SK-N-SH treated with all-trans-retinoic acid at 6 μM for 48 hours (cell line): ENCODE measurements around the gene PLCB4.

ENCODE experiments used
- BACH2 ChIP-seq: fragments of 250-450 bp; sonication (Bioruptor Pico); IDR thresholded peaks from 2 replicates; pipeline ENCODE4 v1.9.0; 2021; ENCODE audit warnings: mild to moderate bottlenecking, borderline replicate concordance
- CREB5 ChIP-seq: fragments of 250-450 bp; sonication (Bioruptor Pico); IDR thresholded peaks from 2 replicates; pipeline ENCODE4 v1.5.1; 2020; ENCODE audit warnings: low read depth, mild to moderate bottlenecking, moderate library complexity
- CSRNP3 ChIP-seq: fragments of 250-450 bp; sonication (Bioruptor Pico); IDR thresholded peaks from 2 replicates; pipeline ENCODE4 v1.5.1; 2021; ENCODE audit warnings: mild to moderate bottlenecking, moderate library complexity
- ESRRG ChIP-seq: fragments of 250-450 bp; sonication (Bioruptor Pico); IDR thresholded peaks from 2 replicates; pipeline ENCODE4 v1.6.1; 2021; ENCODE audit warnings: mild to moderate bottlenecking
- RARB ChIP-seq: fragments of 250-450 bp; sonication (Bioruptor Pico); IDR thresholded peaks from 2 replicates; pipeline ENCODE4 v1.8.0; 2021; ENCODE audit warnings: mild to moderate bottlenecking, moderate library complexity
- SNAI2 ChIP-seq: fragments of 250-450 bp; sonication (Bioruptor Pico); IDR thresholded peaks from 2 replicates; pipeline ENCODE4 v1.5.0; 2020; ENCODE audit warnings: mild to moderate bottlenecking, moderate library complexity
- TOX ChIP-seq: fragments of 250-450 bp; sonication (Bioruptor Pico); IDR thresholded peaks from 2 replicates; pipeline ENCODE4 v1.8.0; 2021; ENCODE audit warnings: mild to moderate bottlenecking, moderate library complexity, borderline replicate concordance
- ZC3H10 ChIP-seq: fragments of 250-450 bp; sonication (Bioruptor Pico); IDR thresholded peaks from 2 replicates; pipeline ENCODE4 v1.5.1; 2021; ENCODE audit warnings: mild to moderate bottlenecking, moderate library complexity

GRCh38 chr20:9139106-9139833 is 70.4 kb downstream of the PLCB4 start:
- TF ChIP-seq TOX (CRISPR knock-in tag): no peak
- no peak for TF ChIP-seq CREB5 (CRISPR knock-in tag)
- no peak for TF ChIP-seq CSRNP3
- no peak for TF ChIP-seq BACH2 (CRISPR knock-in tag)
- TF ChIP-seq RARB: no peak
- no peak for TF ChIP-seq ESRRG (CRISPR knock-in tag)
- no peak for TF ChIP-seq ZC3H10 (CRISPR knock-in tag)
- TF ChIP-seq SNAI2 (CRISPR knock-in tag): no peak
